ENCODE results near the gene FZD1. TPM values are rescaled to one million over a fixed set of nuclear protein-coding genes. Genes with fewer than 3 reads are reported as not detected.

FZD1 gene
- total and polyA plus RNA-seq, 8 donors: 2.0 to 10.5 (median 5.1) TPM

DNA sequence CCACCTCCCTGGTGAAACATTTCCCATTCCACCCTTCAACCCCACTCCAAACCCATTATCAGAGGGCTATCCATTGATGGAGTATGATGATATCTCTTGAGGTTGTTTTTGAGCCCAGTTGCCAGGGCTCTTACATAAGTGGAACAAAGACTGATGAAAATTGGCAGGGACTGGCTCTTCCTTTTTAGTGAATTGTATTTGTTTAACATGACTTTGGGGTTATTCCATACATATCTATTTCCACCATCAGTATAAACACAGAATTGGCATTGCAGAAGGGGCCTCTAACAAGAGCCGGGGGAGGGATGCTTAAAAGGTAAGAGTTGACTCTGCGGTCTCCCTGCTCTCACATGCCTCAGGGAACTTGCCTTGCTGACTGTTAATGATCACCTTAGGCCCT lies 28.9 kb downstream of the FZD1 start:
- FAIRE-seq: no peak
- WGBS, 2 donors: 90 to 92% methylated on average over 2 of the region's 2 CpGs
- Histone ChIP-seq H3K36me3 (no peaks in the 10 kb centered on the region), H3K9me3 (no peaks in the 10 kb centered on the region), H3K4me1 (peaks cover 0 to 3% (median 0%) of the 10 kb centered on the region in 3 donors), H3K4me3 (no peak overlapping the region), H3K27ac (no peak overlapping the region), H3K27me3 (no peaks in the 10 kb centered on the region)
- intact Hi-C loops (cut with DNase I): no loop called here
- ATAC-seq: no peak
- no peak for TF ChIP-seq CTCF (IDR thresholded peaks at IDR 0.05)
- no peak for DNase-seq

GRCh38 chr7:91293840-91294239 lies 29.6 kb downstream of the FZD1 start:
- peaks cover 0 to 3% (median 0%) of the 10 kb centered on the region in 3 donors for H3K4me1 ChIP-seq
- no peaks in the 10 kb centered on the region for H3K9me3 ChIP-seq
- no peak overlapping the region for H3K27ac ChIP-seq
- DNase-seq (no peak), ATAC-seq (peak in 1 of 4 donors; percentile 31), FAIRE-seq (no peak)
- TF ChIP-seq CTCF (IDR thresholded peaks at IDR 0.05): no peak
- 85 to 87% methylated on average over 1 of the region's 1 CpG for WGBS, 2 donors
- intact Hi-C loops (cut with DNase I): no loop called here
- H3K27me3 ChIP-seq: no peaks in the 10 kb centered on the region
- H3K4me3 ChIP-seq: no peak overlapping the region
- no peaks in the 10 kb centered on the region for H3K36me3 ChIP-seq

DNA sequence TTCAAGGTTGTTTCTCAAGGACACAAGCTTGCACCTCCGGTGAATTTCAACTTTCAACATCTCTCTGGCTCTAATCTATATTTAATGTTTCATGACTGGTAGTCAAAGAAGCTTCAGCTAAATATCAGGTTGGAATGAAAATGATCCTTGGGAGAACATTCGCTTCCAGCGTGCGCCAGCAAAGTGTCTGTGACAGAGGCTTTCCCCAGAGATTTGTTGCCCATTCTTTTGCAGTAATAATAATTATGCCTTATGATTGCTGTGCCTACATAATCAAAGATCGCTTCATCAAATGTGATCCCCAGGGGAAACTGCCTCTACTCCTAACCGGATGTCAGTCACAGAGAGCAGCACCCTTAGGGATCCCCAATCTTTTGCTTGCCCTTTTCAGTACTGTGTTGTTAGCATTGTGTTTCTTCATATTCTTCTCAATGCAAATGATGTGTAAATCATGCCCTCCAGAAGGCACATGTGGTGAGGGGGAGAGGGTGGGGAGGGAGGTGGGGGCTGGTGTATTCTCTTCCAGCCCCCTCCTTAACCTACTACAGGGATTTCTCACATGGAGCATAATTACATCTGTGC lies 30.5 kb downstream of the FZD1 start:
- WGBS, 2 donors: 33 to 35% methylated on average over 6 of the region's 6 CpGs
- Histone ChIP-seq H3K27me3 (no peaks in the 10 kb centered on the region), H3K4me3 (no peak overlapping the region), H3K36me3 (no peaks in the 10 kb centered on the region), H3K4me1 (peaks cover 0 to 3% (median 0%) of the 10 kb centered on the region in 3 donors), H3K27ac (no peak overlapping the region), H3K9me3 (no peaks in the 10 kb centered on the region)
- intact Hi-C loops (cut with DNase I): no loop called here
- TF ChIP-seq CTCF (IDR thresholded peaks at IDR 0.05): no peak
- FAIRE-seq (no peak), ATAC-seq (no peak), DNase-seq (no peak)

DNA sequence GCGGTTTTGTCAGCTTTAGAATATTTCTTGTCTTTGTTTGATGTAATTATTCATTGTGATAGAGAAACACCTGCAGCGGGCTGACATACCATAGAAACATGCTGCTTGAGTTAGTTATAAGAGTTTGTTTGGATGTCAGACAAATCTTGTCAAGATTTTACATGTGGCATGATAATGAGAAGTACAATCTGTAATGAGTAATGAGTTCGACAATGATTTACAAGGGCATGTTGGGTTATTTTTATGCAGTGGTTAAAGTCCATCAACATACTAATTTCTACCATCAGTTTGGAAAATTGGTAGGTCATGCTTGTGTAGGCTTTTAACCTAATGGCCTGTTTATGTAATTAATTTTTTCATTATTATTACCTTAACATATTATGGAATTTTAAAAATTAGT lies 31.3 kb downstream of the FZD1 start:
- Histone ChIP-seq H3K9me3 (no peaks in the 10 kb centered on the region), H3K27me3 (no peaks in the 10 kb centered on the region), H3K4me3 (no peak overlapping the region), H3K36me3 (no peaks in the 10 kb centered on the region), H3K4me1 (peaks cover 0 to under 1% (median 0%) of the 10 kb centered on the region in 3 donors), H3K27ac (no peak overlapping the region)
- intact Hi-C loops (cut with DNase I): no loop called here
- DNase-seq: no peak
- WGBS, 2 donors: 54 to 57% methylated on average over 3 of the region's 3 CpGs
- no peak for TF ChIP-seq CTCF (IDR thresholded peaks at IDR 0.05)
- no peak for FAIRE-seq
- ATAC-seq: peak in 1 of 4 donors; percentile 24

- no peaks in the 10 kb centered on the region for H3K36me3 ChIP-seq
- no peak for TF ChIP-seq CTCF (IDR thresholded peaks at IDR 0.05)
- 68 to 74% methylated on average over 1 of the region's 1 CpG for WGBS, 2 donors
- intact Hi-C loops (cut with DNase I): no loop called here
- no peak for DNase-seq
- H3K4me1 ChIP-seq: no peaks in the 10 kb centered on the region
- no peak overlapping the region for H3K27ac ChIP-seq
- no peak overlapping the region for H3K4me3 ChIP-seq
- no peak for FAIRE-seq
- no peaks in the 10 kb centered on the region for H3K9me3 ChIP-seq
- no peak for ATAC-seq
- H3K27me3 ChIP-seq: no peaks in the 10 kb centered on the region
Measured at GRCh38 chr7:91297939-91298338, 33.7 kb downstream of the FZD1 start.
